ENCODE measurements around the gene ITSN1.
"Not testable (repeated sequence)": the region's sequence is repeated elsewhere in the genome, so short reads cannot be mapped to it uniquely, and the experiment has no call there.

Gene ITSN1

DNA sequence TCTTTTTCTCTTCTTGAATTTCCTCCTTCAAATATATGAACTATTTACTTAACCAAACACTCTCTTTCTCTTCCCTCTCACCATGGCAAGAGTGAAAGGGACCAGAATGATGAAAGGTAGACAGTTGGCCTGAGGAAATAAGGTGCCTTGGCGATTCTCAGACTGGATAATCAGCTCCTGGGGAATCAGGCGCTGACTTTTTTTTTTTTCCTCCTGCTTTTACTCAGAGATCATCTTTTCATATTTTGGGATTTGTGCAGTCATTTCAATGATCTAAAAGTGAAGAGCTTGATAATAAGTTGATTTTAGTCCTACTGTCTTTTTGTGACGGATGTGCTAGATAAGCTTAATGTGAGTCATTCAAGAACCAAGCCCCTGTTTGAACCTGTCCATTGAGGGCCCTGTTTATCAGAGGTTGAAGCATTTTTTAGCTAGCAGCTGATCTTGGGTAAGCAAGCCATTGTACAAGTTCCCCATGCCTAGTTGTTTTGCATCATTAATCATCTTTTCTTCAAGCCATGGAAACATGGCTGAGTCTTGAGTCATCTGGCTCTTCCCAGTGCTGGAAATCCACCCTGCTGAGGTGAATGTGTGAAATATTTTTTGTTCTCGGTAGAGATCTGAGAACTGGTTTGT lies 40.8 kb downstream of the ITSN1 start:
- no peak for DNase-seq (ENCODE audit: low spot score)

DNA sequence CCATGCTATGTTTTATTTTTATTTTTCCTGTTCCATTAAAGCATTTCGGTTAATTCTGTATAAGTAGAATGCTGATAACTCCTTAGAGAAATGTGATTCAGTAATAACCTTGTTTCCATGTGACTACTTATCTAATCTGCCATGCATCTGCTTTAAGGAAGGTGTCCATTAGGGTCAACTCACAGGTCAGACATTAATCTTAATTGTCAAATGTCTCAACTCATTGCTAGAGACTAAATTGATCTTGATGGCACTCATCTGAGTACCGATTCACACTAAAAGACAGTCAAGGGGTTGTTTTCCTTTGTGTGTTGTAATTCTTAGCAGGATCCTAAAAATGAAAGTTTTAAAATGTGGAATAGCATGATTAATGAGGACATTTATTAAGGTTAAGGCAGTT lies 41.8 kb downstream of the ITSN1 start:
- no peak for DNase-seq (ENCODE audit: low spot score)

DNA sequence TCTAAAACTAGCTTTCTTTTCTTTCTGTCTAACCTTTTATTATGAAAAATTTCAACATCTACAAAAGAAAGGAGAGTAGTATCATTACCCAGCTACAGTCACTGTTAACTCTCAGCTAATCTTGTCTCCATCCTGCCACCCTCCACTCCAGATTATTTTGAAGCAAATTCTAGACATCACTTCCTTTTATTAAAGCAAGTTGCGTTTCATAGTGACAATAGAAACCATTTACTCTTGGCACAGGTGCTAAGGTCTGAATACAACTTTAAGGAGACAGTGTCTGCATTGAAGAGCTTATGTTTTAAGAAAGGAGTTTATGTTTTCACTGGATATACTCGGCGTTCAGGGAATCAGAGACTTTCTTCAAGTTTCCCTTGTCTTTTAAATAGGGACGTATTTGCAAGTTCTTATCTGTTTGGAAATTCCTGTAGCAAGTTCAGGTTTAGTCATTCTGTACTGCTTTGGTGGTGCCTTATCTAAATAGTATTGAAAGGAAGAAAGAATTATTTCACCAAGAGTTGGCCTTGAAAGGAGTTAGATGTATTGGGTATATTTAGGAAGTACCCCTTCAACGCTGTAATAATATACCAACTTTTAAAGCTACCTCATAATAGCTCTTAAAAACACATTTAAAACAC lies 42.7 kb downstream of the ITSN1 start:
- DNase-seq (ENCODE audit: low spot score), result no peak

DNA sequence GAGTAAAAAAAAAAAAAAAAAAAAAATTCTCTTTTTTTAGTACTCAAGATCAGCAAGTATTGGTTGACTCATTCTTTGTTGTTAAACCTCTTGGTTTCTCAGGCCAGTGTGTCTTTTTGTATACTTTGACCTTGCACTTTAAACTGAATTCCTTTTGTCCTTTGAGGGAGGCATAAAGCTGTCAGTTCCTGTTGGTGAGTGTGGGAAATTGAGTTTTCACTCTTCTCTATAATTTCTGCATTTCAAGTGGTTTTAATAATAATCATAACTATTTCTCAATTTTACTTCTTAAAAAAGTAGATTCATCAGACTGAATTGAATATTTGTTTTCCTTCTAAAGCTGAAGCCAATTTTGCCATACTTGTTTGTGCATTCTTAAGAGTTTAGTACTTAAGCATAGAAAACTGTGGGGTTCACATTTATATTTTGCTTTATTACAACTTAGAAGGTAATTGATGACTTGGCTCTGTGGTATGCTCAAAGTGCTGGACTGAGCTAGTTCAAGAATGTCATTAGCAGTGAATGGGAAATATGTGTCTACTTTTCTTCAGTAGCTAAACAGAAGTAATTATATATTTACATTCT lies 43.4 kb downstream of the ITSN1 start:
- no peak for DNase-seq (ENCODE audit: low spot score)

DNA sequence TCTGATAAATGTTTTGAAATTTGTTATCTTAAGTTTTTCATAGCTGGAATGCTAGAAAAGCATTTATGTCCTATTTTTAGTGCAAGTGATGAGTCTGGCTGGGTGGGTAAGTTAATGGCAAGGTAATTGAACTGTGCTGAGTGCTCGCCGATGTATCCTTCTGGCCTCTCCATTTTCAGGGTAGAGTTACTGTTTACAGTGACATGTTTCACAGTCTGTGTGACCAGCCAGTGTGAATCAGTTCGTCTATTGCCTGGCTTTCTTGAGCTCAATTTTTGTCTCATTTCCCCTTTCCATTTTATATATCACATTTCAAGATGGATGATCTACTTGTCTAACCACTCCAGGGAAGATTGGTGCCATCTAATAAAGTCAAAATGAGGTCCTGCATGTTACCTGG lies 44.1 kb downstream of the ITSN1 start:
- DNase-seq (ENCODE audit: low spot score), result no peak

DNA sequence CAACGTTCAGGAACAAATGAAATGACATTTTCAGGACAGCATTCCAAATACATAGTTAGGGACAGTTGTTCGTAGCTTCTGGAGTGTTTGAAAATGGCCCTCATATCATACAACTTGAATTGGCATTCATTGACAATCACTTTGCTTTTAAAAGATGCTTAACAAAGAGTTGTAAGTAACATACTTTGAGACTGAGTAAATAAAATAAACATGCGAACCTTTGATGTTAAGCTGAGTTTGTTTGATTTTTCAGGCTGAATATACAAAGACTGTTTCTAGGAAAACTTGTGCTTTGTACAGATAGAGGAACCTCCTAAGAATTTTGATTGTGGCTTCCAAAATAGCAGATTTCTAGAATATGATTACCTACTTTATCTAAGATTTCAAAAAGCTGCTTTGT lies 45.3 kb downstream of the ITSN1 start:
- DNase-seq (ENCODE audit: low spot score), result no peak

DNA sequence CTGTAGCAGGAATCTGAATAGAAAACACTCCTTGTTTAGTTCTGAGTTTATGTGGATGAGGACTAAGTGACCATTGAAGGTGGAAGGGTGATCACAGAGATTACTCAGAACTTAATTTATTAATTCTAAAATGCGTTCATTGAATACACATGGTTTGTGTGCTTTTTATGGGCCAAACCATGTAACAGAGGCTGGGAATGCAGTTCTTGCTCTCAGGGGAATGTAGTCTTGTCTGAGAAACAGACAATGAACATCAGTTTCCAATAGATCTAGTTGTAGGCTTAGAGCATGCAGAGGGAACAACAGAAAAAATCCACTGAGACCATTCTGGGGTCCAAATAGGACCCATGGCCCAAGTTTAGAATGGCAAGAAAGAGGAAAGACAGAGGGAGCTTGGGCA lies 46.1 kb downstream of the ITSN1 start:
- DNase-seq (ENCODE audit: low spot score), result no peak

DNA sequence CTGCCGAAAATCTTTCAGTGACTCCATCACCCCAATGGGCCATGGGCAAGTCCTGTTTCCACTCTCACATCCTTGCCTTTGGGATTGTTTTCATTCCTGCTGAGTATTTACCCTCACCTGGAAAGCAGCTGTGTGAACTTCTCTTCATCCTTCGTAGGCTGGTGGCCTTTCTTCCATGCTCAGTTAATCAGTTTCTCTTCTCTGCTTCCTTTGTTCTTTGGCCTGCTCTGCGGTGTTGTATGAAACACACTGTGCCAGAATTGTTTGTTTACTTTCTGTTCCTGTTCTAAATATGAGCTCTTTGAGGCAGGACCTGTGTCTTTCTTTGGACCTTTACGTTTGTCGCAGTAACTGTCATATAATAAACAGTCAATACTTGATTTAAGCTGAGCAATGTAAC lies 48.6 kb downstream of the ITSN1 start:
- DNase-seq (ENCODE audit: low spot score), result no peak

DNA sequence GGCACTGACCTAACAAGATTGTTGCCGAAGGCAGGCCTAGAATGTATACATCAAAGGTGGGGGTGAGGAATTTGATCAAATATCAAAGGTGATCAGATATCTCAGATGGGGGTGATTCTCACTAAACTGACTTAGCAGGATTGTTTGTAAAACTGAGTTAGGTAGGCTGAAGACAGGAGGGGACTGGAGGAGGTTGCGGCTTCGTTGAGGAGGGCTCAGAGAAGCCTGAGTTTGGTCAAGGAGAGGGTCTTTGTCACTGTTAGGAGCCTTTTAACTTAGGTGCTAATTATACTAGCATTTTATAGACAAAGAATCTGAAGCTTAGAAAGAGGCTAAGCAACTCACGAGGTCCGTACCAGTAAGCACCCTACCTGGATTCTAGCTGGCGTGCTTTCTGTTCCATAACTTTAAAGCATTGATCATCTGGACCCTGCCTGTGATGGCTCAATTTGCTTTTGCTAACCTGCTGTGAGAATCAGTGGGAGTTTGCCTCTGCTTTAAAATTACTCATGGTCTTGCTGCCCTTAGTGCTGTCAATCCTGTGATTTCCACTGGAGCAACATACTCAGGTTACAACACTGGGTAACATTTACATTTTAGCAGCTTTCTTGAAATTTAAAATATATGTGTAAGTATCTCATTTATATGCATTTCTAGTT lies 49.8 kb downstream of the ITSN1 start:
- no peak for DNase-seq (ENCODE audit: low spot score)

DNA sequence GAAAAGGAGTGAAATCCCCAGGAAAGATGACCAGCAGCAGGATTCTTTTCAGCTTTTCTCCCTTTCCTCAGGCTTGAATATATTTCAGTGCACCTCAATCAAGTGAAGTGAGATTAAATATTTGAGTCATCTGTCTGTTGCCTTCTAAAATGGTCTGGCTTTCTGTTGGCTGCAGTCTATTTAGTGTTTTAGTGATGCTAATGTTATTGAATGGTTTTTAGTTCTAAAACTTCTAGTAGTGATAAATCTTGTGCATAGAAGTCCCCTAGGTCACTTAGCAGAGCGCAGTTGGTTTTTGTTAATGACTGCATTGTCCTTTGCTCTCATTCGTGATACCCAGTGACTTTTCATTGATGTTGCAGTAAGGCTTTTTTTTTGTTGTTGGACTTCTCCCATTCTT lies 53.5 kb downstream of the ITSN1 start:
- DNase-seq (ENCODE audit: low spot score), result no peak

DNA sequence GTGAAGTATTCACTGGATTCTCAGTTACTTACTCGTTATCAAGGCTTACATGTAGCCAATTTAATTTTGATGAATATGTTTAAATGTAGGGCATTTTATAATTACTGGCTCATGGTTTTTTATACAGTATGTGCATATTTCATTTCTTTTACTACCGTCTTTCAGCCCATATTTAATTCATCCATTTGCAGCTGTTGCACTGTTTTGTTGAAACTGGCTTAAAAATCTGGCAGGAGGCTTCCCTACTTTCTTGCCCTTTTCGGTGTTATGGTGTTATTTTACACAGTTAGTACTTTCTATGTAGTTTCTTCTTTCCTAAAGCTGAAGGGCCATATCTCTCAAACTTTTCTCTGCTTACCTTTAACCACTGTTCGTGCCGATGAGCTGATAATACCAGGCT lies 54.2 kb downstream of the ITSN1 start:
- no peak for DNase-seq (ENCODE audit: low spot score)

DNA sequence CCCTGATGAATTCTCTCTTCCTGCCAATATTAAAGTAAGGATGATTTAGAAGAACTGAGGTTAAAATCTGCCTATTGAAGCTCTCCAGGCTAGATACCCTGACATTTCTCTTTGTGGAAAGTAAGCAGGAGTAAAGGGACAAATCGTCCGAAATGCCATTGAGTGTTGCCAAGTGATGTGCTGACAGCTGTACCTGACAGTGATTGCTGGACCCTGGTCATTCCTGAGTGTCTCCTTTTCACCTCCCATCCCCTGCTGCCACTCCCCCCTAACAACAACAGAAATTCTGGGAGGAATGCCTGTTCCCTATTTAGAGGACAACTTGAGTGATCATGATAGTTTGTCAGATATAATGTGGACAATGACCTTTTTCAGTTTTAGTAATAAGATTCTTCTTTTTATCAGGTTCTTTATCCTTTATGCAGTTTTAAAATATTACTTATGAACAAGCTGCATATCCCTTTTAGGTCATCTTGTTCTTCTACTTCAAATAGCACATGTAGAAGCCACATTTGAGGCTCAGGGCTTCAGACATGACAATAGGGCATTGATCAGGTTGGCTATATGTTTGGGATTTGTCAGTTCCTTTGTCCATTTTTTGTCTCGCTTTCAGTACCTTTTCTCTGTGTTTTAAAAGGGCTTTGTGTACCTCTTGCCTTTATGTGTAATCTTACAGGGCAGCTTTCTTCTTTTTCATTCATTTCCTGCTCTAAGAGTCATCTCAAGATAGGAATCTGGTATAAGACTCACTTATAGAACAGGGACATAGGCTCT lies 56.0 kb downstream of the ITSN1 start:
- DNase-seq (ENCODE audit: low spot score), result no peak

DNA sequence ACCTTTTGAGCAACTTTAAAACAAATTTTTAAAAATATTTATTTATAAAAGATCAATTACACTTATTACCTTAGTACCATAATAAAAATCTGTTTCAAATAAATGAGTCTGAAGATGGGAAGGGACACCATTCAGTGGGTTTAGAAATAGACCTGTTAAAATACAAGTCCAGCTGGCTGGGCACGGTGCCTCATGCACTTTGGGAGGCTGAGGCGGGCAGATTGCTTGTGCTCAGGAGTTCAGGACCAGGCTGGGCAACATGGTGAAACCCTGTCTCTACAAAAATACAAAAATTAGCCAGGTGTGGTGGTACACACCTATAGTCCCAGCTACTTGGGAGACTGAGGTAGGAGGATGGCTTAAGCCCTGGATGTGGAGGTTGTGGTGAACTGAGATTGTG lies 57.0 kb downstream of the ITSN1 start:
- no peak for DNase-seq (ENCODE audit: low spot score)

DNA sequence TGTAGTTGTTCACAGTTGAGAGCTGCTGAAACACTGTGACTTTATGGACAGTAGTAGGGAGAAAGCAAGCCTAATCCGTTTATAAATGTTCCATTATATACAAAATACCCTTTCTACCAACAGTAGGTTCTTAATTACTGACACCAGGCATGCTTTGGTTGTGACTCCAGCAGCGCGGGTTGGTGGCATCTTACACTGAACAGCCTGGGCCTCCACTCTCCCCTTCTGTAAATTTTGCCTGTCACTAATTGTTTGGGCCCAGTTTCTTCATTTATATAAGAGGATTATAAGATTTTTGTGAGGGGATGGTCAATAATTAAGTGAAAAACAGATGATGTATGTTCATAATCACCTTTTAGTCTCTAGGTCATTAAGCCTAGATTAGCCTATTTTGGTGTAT lies 58.2 kb downstream of the ITSN1 start:
- no peak for DNase-seq (ENCODE audit: low spot score)

DNA sequence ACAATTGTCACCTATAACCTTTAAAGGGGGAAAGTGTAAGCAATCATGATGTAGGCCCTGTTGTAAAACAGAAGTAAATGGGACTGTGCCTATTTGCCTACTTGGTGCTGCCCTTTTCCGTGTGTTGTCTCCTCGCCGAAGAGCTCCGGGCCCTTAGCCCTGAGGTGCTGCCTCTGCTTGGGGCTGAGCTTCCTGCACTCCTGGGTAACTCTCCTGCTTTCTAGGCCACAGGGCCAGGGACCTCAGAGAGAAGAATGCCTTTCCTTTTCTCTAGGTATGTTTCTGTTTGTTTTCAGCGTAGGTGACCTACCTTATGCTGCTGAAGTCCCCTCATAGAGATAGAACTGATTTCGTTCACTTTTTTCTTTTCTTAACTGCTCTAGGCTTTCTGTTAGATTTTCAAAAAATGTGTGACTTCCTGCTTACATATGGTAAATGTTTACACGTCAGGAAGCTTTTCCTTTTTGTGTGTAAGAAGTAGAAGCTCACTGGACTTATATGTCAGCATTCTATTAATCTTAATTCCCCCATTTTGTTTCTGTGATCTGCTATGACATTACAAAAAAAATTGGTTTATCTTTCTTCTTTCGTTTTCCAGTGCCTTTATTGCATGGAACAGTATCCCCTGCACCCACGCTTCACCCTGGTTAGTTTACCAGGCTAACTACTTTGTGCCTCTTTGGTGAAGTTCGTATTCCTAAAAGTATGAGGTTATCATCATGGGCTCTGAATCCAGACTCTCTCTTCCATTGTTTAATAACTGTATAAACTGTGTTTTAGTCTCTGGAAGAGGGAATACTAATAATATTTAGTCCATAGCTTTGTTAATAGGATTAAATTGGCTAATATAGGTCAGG lies 61.7 kb downstream of the ITSN1 start:
- DNase-seq (ENCODE audit: low spot score), result no peak

DNA sequence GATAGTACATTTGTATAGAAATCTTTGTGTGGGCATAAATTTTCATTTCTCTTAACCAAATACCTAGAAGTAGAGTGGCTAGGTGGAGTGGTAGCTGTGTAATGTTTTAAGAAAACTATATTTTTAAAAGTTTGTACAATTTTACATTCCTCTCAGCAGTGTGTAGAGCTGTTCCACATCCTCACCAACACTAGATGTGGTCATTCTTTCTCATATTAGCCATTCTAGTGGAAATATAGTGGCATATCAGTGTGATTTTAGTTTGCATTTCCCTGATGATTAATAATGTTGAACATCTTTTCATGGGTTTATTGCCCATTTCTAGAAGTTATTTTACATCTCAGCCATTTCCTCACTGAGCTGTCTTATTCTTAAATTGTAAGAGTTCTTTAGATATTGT lies 65.5 kb downstream of the ITSN1 start:
- no peak for DNase-seq (ENCODE audit: low spot score)

DNA sequence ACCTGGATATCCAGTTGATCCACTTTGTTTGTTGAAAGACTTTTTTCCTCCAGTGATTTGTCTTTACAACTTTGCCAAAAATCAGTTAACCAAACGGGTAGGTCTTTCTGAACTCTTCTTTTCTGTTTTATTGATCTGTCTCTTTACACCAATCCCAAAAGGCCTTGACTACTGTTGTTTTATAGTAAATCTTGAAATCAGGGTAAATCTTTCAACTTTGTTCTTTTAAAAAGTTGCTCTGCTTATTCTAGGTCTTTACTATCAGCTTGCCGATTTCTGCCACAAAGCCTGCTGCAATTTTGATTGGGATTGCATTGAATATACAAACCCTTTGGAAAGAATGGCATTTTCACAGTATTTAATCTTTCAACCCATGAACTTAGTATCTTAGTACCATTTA lies 66.6 kb downstream of the ITSN1 start:
- DNase-seq (ENCODE audit: low spot score), result no peak

DNA sequence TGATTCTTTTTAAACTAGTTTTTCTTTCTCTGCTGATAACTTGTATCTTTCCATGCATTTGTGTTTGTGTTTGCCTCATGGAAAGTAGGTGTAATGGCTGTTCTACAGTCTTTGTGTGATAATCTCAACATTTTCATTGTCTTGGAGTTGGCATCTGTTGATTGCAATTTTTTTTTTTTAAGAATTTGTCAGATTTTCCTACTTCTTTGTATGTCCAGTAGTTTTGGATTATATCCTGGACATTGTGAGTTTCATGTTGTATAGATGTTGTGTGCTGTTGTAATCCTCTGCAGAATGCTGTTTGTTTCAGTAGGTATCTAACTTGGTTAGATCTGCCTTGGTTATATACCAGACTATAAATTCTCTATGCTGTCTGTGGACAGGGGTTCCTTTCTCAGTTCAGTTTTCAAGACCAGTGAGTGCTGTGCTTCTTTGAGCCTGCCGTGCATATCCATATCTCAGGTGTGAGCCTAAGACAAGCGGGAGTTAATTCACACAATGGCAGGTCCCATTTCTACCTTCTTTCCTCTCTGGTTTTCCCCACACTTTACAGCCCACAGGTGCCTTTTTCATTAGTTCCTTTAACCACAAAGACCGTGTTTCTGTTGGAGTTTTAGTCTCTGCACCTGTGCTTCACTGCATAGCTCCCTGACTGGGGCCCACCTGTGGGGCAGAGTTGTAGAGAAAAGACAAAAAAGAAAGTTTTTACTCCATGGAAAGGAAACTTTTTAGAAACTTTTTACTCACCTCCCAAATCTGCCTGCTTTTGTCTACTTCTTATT lies 69.9 kb downstream of the ITSN1 start:
- DNase-seq (ENCODE audit: low spot score), result no peak

DNA sequence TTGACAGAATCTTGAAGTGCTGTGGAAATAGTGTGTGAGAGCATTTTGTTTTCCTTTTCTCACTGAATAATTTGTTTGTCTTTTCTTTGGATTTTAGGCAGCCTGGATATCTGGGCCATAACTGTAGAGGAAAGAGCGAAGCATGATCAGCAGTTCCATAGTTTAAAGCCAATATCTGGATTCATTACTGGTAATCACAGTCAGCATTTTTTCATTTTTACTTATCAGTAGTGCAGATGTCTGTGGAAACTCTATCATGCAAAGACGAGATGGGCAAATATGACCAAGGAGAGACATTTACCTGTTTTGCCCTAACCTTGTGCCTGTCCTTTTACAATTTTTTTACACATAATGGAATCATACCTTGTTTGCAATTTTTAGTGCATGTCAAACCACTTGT lies 78.8 kb downstream of the ITSN1 start:
- no peak for DNase-seq (ENCODE audit: low spot score)

DNA sequence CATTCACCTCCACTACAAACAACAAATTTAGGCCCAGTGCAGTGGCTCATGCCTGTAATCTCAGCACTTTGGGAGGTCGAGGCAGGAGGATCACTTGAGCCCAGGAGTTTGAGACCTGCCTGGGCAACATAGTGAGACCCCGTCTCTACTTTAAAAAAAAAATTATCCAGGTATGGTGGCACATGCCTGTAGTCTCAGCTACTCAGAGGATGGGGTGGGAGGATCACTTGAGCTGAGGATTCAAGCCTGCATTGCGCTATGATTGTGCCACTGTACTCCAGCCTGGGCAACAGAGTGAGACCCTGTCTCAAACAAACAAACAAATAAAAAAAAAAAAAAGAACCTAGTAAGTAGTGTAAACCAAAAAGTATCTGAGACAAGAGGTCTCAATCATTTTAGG lies 86.8 kb downstream of the ITSN1 start:
- DNase-seq (ENCODE audit: low spot score), result not testable (repeated sequence)

DNA sequence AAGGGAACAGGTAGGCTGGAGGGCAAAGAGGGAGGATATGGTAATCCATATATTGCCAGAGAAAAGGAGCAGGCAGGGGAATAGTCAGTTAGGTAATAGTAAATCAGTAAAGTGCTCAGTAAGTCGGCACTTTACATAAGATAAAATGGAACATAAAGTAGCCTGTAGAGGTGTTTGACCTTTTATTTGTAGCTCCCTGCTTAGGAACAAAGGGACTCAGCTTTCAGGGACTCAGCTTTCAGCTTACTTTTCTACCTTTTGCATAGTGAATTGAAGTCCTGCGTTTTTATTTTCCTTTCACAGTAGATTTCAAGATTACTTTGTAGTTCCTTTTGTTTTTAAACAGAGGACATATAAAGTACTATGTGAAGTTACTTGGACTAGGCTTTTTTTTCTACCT lies 87.3 kb downstream of the ITSN1 start:
- DNase-seq (ENCODE audit: low spot score), result no peak

All from SW480 (cell line).